ENCODE results near the gene ZNF207. TPM values are rescaled to one million over a fixed set of nuclear protein-coding genes. Genes with fewer than 3 reads are reported as not detected.

The ZNF207 gene
- total and polyA plus RNA-seq, 4 donors, result 38.3 to 142 (median 56.8) TPM

DNA sequence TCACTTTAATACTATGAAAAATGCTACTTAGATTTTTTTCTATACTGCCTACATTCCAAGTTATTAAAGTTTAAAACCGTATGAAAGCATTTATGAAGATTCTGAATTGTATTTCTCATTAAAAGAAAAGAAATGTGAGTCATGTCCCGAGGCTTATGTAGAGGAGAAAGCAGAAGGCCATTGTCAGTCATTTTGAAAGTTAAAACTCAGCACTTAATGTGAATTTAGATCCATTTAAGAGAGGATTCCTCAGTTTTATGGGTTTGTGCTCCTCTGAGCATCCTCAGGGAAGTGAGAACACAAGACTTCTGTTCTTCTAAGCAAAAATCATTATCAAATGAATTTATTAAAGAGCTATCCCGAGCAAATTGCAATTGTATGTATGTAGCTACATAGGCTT, 19.8 kb upstream of the ZNF207 start:
- H3K9ac ChIP-seq (ENCODE audit: low read depth in 1 of 2, low read length in 2 of 2), result no peak overlapping the region
- no peak for DNase-seq (ENCODE audit: low spot score)
- WGBS, result 86% methylated on average over 3 of the region's 3 CpGs
- peaks cover 1 to 10% (median 8%) of the 10 kb centered on the region in 4 donors for H3K36me3 ChIP-seq (ENCODE audit: control insufficient read depth in 4 of 4, insufficient read depth in 3 of 4, low read depth in 1 of 4, low read length in 3 of 4)
- TF ChIP-seq TAF1 (conservative IDR thresholded peaks at IDR 0.05) (no peak), JUND (IDR thresholded peaks at IDR 0.05) (no peak), HNF4G (IDR thresholded peaks at IDR 0.05) (no peak), YY1 (IDR thresholded peaks at IDR 0.05) (no peak), RXRA (IDR thresholded peaks at IDR 0.05) (no peak), GABPA (IDR thresholded peaks at IDR 0.05 in 1 of 2, conservative IDR thresholded peaks at IDR 0.05 in 1 of 2) (no peak), NR2F2 (IDR thresholded peaks at IDR 0.05) (no peak), FOXA1 (IDR thresholded peaks at IDR 0.05) (no peak), FOXA2 (IDR thresholded peaks at IDR 0.05) (no peak), RAD21 (IDR thresholded peaks at IDR 0.05) (no peak), SP1 (IDR thresholded peaks at IDR 0.05) (no peak)
- TF ChIP-seq, protein P1, sequence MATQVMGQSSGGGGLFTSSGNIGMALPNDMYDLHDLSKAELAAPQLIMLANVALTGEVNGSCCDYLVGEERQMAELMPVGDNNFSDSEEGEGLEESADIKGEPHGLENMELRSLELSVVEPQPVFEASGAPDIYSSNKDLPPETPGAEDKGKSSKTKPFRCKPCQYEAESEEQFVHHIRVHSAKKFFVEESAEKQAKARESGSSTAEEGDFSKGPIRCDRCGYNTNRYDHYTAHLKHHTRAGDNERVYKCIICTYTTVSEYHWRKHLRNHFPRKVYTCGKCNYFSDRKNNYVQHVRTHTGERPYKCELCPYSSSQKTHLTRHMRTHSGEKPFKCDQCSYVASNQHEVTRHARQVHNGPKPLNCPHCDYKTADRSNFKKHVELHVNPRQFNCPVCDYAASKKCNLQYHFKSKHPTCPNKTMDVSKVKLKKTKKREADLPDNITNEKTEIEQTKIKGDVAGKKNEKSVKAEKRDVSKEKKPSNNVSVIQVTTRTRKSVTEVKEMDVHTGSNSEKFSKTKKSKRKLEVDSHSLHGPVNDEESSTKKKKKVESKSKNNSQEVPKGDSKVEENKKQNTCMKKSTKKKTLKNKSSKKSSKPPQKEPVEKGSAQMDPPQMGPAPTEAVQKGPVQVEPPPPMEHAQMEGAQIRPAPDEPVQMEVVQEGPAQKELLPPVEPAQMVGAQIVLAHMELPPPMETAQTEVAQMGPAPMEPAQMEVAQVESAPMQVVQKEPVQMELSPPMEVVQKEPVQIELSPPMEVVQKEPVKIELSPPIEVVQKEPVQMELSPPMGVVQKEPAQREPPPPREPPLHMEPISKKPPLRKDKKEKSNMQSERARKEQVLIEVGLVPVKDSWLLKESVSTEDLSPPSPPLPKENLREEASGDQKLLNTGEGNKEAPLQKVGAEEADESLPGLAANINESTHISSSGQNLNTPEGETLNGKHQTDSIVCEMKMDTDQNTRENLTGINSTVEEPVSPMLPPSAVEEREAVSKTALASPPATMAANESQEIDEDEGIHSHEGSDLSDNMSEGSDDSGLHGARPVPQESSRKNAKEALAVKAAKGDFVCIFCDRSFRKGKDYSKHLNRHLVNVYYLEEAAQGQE (IDR thresholded peaks at IDR 0.05), result no peak
- TF ChIP-seq, protein P2, sequence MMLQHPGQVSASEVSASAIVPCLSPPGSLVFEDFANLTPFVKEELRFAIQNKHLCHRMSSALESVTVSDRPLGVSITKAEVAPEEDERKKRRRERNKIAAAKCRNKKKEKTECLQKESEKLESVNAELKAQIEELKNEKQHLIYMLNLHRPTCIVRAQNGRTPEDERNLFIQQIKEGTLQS (IDR thresholded peaks at IDR 0.05), result no peak
- TF ChIP-seq, protein P3, sequence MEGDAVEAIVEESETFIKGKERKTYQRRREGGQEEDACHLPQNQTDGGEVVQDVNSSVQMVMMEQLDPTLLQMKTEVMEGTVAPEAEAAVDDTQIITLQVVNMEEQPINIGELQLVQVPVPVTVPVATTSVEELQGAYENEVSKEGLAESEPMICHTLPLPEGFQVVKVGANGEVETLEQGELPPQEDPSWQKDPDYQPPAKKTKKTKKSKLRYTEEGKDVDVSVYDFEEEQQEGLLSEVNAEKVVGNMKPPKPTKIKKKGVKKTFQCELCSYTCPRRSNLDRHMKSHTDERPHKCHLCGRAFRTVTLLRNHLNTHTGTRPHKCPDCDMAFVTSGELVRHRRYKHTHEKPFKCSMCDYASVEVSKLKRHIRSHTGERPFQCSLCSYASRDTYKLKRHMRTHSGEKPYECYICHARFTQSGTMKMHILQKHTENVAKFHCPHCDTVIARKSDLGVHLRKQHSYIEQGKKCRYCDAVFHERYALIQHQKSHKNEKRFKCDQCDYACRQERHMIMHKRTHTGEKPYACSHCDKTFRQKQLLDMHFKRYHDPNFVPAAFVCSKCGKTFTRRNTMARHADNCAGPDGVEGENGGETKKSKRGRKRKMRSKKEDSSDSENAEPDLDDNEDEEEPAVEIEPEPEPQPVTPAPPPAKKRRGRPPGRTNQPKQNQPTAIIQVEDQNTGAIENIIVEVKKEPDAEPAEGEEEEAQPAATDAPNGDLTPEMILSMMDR (IDR thresholded peaks at IDR 0.05; ENCODE audit: low read depth, low read length, missing input control), result no peak
- TF ChIP-seq, protein P4, sequence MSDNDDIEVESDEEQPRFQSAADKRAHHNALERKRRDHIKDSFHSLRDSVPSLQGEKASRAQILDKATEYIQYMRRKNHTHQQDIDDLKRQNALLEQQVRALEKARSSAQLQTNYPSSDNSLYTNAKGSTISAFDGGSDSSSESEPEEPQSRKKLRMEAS (IDR thresholded peaks at IDR 0.05), result no peak
- H3K27me3 ChIP-seq (ENCODE audit: control insufficient read depth in 4 of 4, insufficient read depth in 4 of 4, low read length in 3 of 4), result no peaks in the 10 kb centered on the region
- H3K9me3 ChIP-seq (ENCODE audit: control insufficient read depth in 4 of 4, low read length in 3 of 4), result no peaks in the 10 kb centered on the region
- H3K4me1 ChIP-seq (ENCODE audit: control insufficient read depth in 4 of 4, insufficient read depth in 4 of 4, low read length in 3 of 4), result peaks cover 0 to 5% (median 0%) of the 10 kb centered on the region in 4 donors
- H3K27ac ChIP-seq (ENCODE audit: low read depth in 1 of 2, low read length in 2 of 2), result no peak overlapping the region
- no peak overlapping the region for H3K4me3 ChIP-seq (ENCODE audit: low read depth in 1 of 3, low read length in 3 of 3)

DNA sequence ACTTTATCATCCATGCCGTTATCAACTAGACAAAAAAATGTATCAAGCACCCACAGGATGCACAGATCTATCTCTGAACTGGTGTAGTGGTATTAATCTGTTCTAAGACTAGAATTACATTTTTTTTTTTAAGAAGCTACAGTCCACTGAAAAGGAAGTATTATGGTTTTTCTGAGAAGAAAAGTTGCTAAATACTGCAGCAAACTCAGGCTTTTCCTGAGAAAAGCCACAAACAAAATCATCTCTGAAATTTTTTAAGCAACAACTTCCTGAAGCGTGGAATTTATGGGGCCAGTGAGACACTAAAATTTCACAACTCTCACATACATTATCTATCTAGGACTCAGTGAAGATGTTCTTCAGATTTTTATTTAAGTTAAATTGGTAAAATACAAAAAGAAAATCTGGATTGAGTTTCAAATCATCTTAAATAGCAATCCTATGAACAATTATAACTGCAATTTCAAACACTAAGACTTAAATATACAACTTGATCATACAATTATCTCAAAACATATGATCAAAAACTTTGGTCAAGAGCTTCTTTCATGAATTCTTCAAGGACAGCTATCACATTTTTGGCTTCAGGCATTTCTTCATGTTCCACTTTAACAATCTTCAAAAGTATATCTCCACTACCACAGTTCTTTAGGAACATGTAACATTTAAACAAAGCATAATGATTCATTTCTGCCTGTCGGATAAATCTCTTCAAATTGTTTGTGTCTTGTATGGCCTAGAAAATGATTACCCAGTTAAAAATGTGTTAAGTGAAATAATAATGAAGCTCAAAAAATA, 18.5 kb upstream of the ZNF207 start:
- Histone ChIP-seq H3K27ac (ENCODE audit: low read depth in 1 of 2, low read length in 2 of 2) (no peak overlapping the region), H3K9me3 (ENCODE audit: control insufficient read depth in 4 of 4, low read length in 3 of 4) (no peaks in the 10 kb centered on the region)
- no peak for DNase-seq (ENCODE audit: low spot score)
- TF ChIP-seq HNF4A (conservative IDR thresholded peaks at IDR 0.05), result no peak
- TF ChIP-seq, protein P3 (IDR thresholded peaks at IDR 0.05; ENCODE audit: low read depth, low read length, missing input control), result no peak
- TF ChIP-seq HNF4G (IDR thresholded peaks at IDR 0.05), result no peak
- TF ChIP-seq, protein P5, sequence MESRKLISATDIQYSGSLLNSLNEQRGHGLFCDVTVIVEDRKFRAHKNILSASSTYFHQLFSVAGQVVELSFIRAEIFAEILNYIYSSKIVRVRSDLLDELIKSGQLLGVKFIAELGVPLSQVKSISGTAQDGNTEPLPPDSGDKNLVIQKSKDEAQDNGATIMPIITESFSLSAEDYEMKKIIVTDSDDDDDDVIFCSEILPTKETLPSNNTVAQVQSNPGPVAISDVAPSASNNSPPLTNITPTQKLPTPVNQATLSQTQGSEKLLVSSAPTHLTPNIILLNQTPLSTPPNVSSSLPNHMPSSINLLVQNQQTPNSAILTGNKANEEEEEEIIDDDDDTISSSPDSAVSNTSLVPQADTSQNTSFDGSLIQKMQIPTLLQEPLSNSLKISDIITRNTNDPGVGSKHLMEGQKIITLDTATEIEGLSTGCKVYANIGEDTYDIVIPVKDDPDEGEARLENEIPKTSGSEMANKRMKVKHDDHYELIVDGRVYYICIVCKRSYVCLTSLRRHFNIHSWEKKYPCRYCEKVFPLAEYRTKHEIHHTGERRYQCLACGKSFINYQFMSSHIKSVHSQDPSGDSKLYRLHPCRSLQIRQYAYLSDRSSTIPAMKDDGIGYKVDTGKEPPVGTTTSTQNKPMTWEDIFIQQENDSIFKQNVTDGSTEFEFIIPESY (IDR thresholded peaks at IDR 0.05), result no peak
- TF ChIP-seq, protein P1 (IDR thresholded peaks at IDR 0.05), result no peak
- TF ChIP-seq SP1 (IDR thresholded peaks at IDR 0.05), result no peak

More for the DNA sequence above, 18.5 kb upstream of the ZNF207 start:
- no peak overlapping the region for H3K4me3 ChIP-seq (ENCODE audit: low read depth in 1 of 3, low read length in 3 of 3)
- no peaks in the 10 kb centered on the region for H3K27me3 ChIP-seq (ENCODE audit: control insufficient read depth in 4 of 4, insufficient read depth in 4 of 4, low read length in 3 of 4)
- peaks cover 0 to 5% (median 0%) of the 10 kb centered on the region in 4 donors for H3K4me1 ChIP-seq (ENCODE audit: control insufficient read depth in 4 of 4, insufficient read depth in 4 of 4, low read length in 3 of 4)
- H3K9ac ChIP-seq (ENCODE audit: low read depth in 1 of 2, low read length in 2 of 2), result no peak overlapping the region
- WGBS, result 86% methylated on average over 3 of the region's 3 CpGs
- H3K36me3 ChIP-seq (ENCODE audit: control insufficient read depth in 4 of 4, insufficient read depth in 3 of 4, low read depth in 1 of 4, low read length in 3 of 4), result peaks cover 3 to 18% (median 11%) of the 10 kb centered on the region in 4 donors
